Stomach (tissue), 9 donors: Measurements from ENCODE around the gene RCOR3. TPM values are rescaled to one million over a fixed set of nuclear protein-coding genes. Genes with fewer than 3 reads are reported as not detected.

Experiments
- DNase-seq, 2 donors: peaks; one replicate each; pipeline versions ENCODE4 v3.0.0 to v3.0.0-alpha.2; 2013 to 2019
- H3K27ac ChIP-seq, 5 donors: fragments of 200-600 bp in 4 of 5; sonication (generic) in 4 of 5; one replicate each; pipeline ENCODE4 v1.5.1; 2013 to 2019; ENCODE audit warnings: mild to moderate bottlenecking in 1 of 5, moderate library complexity in 1 of 5
- H3K27me3 ChIP-seq, 3 donors: fragments of 200-600 bp; sonication (generic); one replicate each; pipeline ENCODE4 v1.5.1; 2017 to 2019; ENCODE audit warnings: mixed run types in 1 of 3
- H3K36me3 ChIP-seq, 4 donors: fragments of 200-600 bp; sonication (generic); 1 replicate in 3 of 4; 2 replicates in 1 of 4; pipeline ENCODE4 v1.5.1; 2016 to 2019
- H3K4me1 ChIP-seq, 4 donors: fragments of 200-600 bp; sonication (generic); one replicate each; pipeline ENCODE4 v1.5.1; 2016 to 2019
- H3K4me3 ChIP-seq, 4 donors: fragments of 200-600 bp; sonication (generic) in 3 of 4; one replicate each; pipeline ENCODE4 v1.5.1; 2016 to 2019; ENCODE audit warnings: mild to moderate bottlenecking in 1 of 4
- H3K9me3 ChIP-seq, 4 donors: fragments of 200-600 bp; sonication (generic); one replicate each; pipeline ENCODE4 v1.5.1; 2016 to 2019
- EP300 ChIP-seq: sonication (generic); formaldehyde crosslinking; IDR thresholded peaks from one replicate; pipeline ENCODE4 v1.6.1; 2017; ENCODE audit warnings: antibody characterized with exemption
- POLR2A ChIP-seq, 4 donors: fragments of 450-650 bp; IDR thresholded peaks; one replicate each; pipeline ENCODE4 v1.6.1; 2016; ENCODE audit warnings: antibody characterized with exemption in 4 of 4, control low read depth in 2 of 4, mild to moderate bottlenecking in 1 of 4, moderate library complexity in 1 of 4
- POLR2AphosphoS5 ChIP-seq, 3 donors: sonication (generic); formaldehyde crosslinking; IDR thresholded peaks; one replicate each; pipeline ENCODE4 v1.6.1; 2016; ENCODE audit warnings: antibody characterized with exemption in 3 of 3
- WGBS, 5 donors: extraction: QIAGEN DNeasy Blood & Tissue Kit in 3 of 5; methylation state at CpG; one replicate each; pipeline versions ENCODE4 v1.1.5 to v1.1.7; 2013 to 2018; 5-methylcytosine and 5-hydroxymethylcytosine counted together
- intact Hi-C: fragments of 100-400 bp; cut with DNase I; formaldehyde crosslinking; loops from one replicate; pipeline ENCODE4 v1.15.1; 2023; ENCODE audit warnings: low total_unique reads
- polyA plus RNA-seq, 3 donors: library from polyadenylated mRNA; stranded (reverse); fragments of 200-250 nt; gene quantifications; one replicate each; pipeline ENCODE4 v1.2.3, GENCODE V29; 2013
- total RNA-seq, 5 donors: library from RNA; depleted of rRNA; stranded (reverse); fragments of >200 nt; gene quantifications; one replicate each; pipeline versions ENCODE4 v1.1.0 to v1.2.3, GENCODE V29; 2014 to 2016
- TF ChIP-seq, protein P1 (sequence below), 7 experiments: fragments of 450-650 bp in 4 of 7; fragments of 200-600 bp in 3 of 7; sonication (generic) in 3 of 7; IDR thresholded peaks; one replicate each; pipeline ENCODE4 v1.5.1; 2016 to 2019; ENCODE audit warnings: antibody characterized with exemption in 7 of 7, control low read depth in 2 of 7, mild to moderate bottlenecking in 1 of 7
- donor health status: healthy with polysubstance abuse.
- donor health status: Bipolar disorder and iron deficiency.
- donor health status: healthy.

Gene RCOR3
- total and polyA plus RNA-seq, 8 donors: 11.1 to 128 (median 22.0) TPM

DNA sequence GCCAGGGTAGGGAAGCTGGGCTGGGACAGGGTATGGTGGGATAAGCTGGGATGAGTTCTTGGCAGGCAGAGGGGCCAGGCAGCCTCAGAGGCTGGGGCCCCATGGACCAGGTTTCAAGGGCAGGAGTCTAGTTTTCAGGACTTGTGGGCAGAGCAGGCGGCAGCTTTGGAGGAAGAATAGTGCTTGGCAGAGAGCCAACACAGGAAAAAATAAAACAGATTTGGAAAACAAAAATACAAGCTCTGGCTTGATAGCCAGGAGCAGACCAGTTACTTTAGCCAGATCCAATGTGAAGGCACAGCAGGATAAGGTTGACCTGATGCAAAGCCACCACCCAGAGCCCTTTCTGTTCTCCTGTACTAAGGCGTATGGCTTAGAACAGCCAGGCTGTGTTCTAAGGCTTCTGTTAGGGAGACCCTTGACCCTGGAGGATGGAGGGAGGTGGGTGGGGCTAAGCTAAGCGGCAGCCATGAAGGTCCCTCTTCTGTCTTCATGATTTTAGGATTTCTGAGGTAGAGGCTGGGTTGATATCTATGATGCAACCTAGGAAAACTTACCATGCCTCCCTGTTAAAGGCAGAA lies 73.0 kb downstream of the RCOR3 start:
- intact Hi-C loops: no loop called here
- peak overlapping the region; percentile 34 to 88 (median 64) for H3K27ac ChIP-seq
- peak in 1 of 2 donors; percentile 33 for DNase-seq
- WGBS, 5 donors: 41 to 61% (median 51%) methylated on average over 3 of the region's 3 CpGs
- H3K4me1 ChIP-seq: peaks cover 84 to 97% (median 95%) of the 10 kb centered on the region in 4 donors
- H3K36me3 ChIP-seq: no peaks in the 10 kb centered on the region
- H3K9me3 ChIP-seq: no peaks in the 10 kb centered on the region
- TF ChIP-seq, protein P1, sequence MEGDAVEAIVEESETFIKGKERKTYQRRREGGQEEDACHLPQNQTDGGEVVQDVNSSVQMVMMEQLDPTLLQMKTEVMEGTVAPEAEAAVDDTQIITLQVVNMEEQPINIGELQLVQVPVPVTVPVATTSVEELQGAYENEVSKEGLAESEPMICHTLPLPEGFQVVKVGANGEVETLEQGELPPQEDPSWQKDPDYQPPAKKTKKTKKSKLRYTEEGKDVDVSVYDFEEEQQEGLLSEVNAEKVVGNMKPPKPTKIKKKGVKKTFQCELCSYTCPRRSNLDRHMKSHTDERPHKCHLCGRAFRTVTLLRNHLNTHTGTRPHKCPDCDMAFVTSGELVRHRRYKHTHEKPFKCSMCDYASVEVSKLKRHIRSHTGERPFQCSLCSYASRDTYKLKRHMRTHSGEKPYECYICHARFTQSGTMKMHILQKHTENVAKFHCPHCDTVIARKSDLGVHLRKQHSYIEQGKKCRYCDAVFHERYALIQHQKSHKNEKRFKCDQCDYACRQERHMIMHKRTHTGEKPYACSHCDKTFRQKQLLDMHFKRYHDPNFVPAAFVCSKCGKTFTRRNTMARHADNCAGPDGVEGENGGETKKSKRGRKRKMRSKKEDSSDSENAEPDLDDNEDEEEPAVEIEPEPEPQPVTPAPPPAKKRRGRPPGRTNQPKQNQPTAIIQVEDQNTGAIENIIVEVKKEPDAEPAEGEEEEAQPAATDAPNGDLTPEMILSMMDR (IDR thresholded peaks at IDR 0.05): no peak
- no peak for TF ChIP-seq POLR2A (IDR thresholded peaks at IDR 0.05)
- no peak for TF ChIP-seq POLR2AphosphoS5 (IDR thresholded peaks at IDR 0.05)
- no peak for TF ChIP-seq EP300
- no peak overlapping the region for H3K4me3 ChIP-seq
- no peaks in the 10 kb centered on the region for H3K27me3 ChIP-seq

- WGBS, 5 donors: 85 to 94% (median 91%) methylated on average over 2 of the region's 2 CpGs
- TF ChIP-seq EP300: no peak
- no peak for TF ChIP-seq POLR2AphosphoS5 (IDR thresholded peaks at IDR 0.05)
- Histone ChIP-seq H3K27me3 (no peaks in the 10 kb centered on the region), H3K27ac (peak overlapping the region; percentile 64 to 88 (median 74)), H3K4me1 (peaks cover 85 to 99% (median 95%) of the 10 kb centered on the region in 4 donors), H3K9me3 (no peaks in the 10 kb centered on the region), H3K36me3 (no peaks in the 10 kb centered on the region), H3K4me3 (no peak overlapping the region)
- intact Hi-C loops: no loop called here
- DNase-seq: no peak
Measured at GRCh38 chr1:211332830-211333229, 73.7 kb downstream of the RCOR3 start.

- WGBS, 5 donors: 21 to 40% (median 27%) methylated on average over 1 of the region's 1 CpG
- H3K27ac ChIP-seq: peak overlapping the region; percentile 13 to 88 (median 74)
Measured at GRCh38 chr1:211333906-211334305, 74.7 kb downstream of the RCOR3 start.

GRCh38 chr1:211334986-211335385 lies 75.8 kb downstream of the RCOR3 start:
- DNase-seq: no peak
- intact Hi-C loops: no loop called here
- WGBS, 5 donors: 65 to 78% (median 69%) methylated on average over 4 of the region's 4 CpGs
- Histone ChIP-seq H3K27ac (peak overlapping the region; percentile 19 to 88 (median 74)), H3K4me3 (no peak overlapping the region), H3K36me3 (peaks cover 0 to 7% (median 0%) of the 10 kb centered on the region in 4 donors), H3K27me3 (no peaks in the 10 kb centered on the region), H3K4me1 (peaks cover 79 to 95% (median 89%) of the 10 kb centered on the region in 4 donors), H3K9me3 (no peaks in the 10 kb centered on the region)
- no peak for TF ChIP-seq POLR2A (IDR thresholded peaks at IDR 0.05)
- TF ChIP-seq EP300: no peak
- TF ChIP-seq POLR2AphosphoS5 (IDR thresholded peaks at IDR 0.05): no peak
- TF ChIP-seq, protein P1 (IDR thresholded peaks at IDR 0.05): no peak

More at GRCh38 chr1:211333906-211334305, 74.7 kb downstream of the RCOR3 start:
- Histone ChIP-seq H3K4me3 (no peak overlapping the region), H3K36me3 (peaks cover 0 to 3% (median 0%) of the 10 kb centered on the region in 4 donors), H3K4me1 (peaks cover 78 to 96% (median 90%) of the 10 kb centered on the region in 4 donors), H3K9me3 (no peaks in the 10 kb centered on the region), H3K27me3 (no peaks in the 10 kb centered on the region)
- peak in 1 of 2 donors; percentile 72 for DNase-seq
- intact Hi-C loops: no loop called here
- TF ChIP-seq POLR2A (IDR thresholded peaks at IDR 0.05): no peak
- TF ChIP-seq EP300: no peak
- no peak for TF ChIP-seq POLR2AphosphoS5 (IDR thresholded peaks at IDR 0.05)
- TF ChIP-seq, protein P1 (IDR thresholded peaks at IDR 0.05): no peak
